ENCODE results near the gene AURKAIP1.

Gene AURKAIP1

DNA sequence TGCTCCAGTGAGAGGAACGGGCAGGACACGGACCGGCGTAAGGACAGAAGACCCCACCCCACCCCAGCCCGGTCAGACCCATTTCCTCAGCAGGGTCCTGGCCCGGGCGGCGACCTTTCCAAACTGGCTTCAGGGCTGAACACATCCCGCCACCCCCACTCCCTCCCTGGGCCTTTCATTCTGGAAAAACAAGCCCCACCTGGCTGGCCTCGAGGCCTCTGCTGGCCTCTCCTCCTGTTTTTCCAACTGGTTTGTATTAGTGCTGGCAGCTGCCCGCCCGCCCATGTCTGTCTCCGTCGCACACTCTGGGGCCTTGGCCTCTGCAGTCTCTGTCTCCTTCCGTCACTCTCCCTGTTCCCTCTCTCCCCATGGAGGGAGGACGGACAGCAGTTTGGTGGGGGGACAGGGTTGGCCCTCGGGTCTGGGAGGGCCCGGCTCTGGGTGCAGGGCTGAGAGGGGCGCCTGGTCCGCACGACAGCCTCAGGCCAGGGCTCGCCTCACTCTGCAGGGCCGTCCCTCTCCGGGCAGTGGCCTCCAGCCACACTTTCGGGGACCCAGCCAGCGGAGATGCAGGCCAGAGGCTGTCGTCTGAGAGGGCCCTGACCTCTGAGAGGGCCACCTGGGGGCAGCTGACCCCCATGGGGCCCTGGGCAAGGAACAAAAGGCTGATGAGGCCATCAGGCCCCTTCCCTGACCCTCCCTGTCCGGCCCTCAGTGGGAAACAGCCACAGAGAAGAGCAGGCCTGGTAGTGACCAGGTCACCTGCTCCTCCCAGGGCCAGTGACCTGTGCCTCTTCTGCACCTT, 15.1 kb downstream of the AURKAIP1 start:
- no peak for DNase-seq

DNA sequence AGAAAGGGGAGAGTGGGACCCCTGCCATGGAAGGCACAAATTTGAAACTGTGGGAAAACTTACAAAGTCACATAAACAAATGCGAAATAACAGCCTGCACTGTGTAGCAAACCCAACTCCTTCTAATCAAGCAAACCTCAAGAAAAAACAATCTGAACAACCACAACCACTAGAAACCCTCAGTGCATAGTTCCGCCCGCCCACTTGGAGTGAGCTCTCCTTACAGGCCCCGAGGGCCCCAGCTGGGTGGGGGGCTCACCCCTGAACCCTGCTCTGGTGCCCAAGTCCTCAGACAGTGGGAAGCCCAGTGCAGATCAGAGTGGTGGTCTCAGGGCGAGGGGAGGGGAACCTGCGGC, 15.7 kb downstream of the AURKAIP1 start:
- DNase-seq, result no peak

DNA sequence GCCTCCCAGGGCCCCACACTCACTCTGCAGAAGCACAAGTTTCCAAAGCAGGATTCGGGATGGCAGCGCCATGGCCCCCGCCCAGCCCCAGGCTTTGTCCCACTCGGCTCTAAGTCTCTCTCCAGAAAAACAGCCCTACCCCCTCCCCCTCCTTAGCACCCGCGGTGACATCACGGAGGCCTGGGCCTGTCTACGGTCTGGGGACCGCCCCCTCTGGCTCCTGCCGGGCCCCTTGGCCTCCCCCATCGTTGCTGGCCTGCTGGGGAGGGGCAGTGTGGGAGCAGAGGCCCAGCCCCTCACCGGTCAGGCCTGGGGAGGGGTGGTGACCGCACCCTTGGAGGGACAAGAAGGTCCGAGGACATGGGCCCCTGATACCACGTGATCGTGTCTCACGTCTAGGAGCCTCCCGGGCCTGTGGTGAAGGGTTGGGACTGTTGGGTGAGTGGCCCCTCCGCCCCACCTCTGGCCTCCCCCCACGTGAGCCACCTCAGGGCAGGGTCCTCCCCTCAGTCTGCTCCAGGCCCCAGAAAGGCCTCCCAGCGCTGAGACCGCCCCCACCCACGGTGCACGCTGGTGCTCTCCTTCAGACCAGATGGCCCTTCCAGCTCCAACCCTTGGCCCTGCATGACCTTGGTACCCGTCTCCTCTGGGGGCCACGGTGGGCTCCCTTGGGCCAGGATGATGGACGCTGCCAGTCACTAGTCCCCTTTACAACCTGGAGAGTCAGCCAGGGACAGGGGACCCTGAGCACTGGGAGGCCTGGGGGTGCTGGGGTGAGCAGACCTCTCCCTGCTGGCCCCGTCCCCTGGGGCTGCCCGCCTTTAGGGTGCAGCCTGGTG, 16.4 kb downstream of the AURKAIP1 start, which contains the start of gene MXRA8:
Gene MXRA8 (minus strand): TSS at position 123 of the 839 bp plus-strand sequence. CDS start 51 bp downstream, at position 72.
- no peak for DNase-seq

DNA sequence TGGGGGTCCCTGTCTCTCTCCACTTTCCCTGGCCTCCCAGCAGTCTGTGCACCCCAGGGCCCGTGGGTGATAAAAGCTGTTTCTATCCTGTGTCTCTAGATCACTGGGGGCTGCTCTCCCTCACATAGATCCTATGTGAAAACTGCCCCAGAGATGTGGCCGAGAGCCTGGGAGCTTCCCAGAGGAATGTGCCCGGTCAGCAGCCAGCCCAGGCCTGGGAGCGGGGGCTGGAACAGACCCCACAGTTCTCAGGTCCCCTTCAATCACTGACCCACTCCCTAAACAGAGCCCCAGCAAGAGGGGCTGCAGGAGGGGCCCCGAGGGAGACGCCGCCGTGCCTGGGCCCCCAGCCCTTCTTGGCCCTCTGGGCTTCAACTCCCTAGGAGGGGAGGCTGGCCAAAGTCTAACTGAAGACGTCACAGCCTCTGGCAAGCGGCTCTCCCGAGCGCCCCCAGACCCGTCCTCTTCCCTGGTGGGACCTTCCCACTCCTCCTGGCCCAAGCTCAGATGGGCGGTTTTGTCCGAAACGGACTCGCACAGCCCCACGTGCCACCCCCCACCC, 17.1 kb downstream of the AURKAIP1 start:
- no peak for DNase-seq

DNA sequence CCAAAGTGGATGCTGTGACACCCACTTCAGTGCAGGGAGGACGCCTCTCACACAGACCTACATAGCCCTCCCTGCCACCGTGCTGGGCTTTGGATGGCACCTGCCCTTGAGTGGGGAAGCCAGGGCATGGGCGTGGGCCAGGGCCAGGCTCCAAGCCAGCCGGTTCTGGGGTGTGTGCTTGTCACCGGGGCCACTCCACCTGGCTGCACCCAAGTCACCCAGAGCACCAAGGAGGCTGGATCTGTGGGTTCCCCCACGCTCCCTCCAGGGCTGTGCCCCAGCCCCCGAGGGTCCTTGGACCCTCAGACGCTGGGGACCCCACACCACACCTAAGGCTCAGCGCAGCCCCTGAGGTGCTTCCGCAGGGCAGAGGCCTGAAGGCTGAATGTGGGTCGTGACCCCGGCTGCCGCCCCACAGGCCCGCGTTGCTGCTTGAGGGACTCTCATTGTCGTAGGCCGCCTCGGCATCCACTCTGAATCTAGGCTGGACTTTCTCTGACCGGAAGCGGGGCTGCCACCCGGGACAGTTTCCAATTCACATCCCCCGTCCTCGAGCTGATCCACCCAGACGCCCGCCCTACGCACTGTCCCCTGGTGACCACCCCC, 18.1 kb downstream of the AURKAIP1 start:
- DNase-seq, result no peak

DNA sequence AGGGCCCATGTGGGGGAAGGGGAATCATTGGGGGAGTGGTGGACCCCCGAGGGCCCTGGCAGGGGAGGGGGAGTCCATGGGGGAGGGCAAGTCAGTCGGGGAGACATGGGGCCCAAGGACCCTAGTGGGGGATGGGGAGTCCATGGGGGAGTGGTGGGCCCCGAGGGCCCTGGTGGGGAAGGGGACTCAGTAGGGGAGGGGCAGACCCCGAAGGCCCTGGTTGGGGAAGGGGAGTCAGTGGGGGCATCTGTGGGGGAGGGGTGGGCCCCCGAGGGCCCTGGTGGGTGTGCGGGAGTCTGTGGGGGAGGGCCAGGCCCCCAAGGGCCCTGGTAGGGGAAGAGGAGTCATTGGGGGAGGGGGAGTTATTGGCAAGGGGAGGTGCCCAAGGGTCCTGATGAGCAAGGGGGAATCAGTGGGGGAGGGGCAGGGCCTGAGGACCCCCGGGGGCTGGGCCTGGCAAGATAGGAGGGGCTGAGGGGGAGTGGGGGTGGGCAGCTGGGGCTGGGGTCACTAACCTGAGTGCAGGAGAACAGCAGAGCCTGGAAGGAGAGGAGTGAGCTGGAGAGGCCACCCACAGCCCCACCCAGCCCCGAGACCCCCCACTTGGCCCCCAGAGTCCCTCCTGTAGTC, 18.7 kb downstream of the AURKAIP1 start:
- no peak for DNase-seq

DNA sequence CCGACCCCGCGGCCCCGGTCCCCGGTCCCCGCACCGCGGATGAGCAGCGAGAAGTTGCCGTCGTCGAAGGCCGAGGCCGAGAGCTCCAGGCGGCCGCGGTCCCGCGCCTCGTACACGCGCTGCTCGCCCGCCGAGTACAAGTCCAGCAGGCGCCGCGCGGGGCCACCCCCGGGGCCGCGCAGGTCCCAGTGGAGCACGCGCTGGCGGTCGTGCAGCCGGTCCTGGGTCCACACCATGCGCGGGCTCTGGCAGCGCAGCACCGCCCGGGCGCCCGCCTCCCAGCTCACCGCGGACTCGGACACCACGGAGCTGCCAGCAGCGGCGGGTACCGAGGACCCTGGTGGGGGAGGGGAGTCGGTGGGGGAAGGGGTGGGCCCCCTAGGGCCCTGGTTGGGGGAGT, 19.6 kb downstream of the AURKAIP1 start:
- DNase-seq, result no peak

DNA sequence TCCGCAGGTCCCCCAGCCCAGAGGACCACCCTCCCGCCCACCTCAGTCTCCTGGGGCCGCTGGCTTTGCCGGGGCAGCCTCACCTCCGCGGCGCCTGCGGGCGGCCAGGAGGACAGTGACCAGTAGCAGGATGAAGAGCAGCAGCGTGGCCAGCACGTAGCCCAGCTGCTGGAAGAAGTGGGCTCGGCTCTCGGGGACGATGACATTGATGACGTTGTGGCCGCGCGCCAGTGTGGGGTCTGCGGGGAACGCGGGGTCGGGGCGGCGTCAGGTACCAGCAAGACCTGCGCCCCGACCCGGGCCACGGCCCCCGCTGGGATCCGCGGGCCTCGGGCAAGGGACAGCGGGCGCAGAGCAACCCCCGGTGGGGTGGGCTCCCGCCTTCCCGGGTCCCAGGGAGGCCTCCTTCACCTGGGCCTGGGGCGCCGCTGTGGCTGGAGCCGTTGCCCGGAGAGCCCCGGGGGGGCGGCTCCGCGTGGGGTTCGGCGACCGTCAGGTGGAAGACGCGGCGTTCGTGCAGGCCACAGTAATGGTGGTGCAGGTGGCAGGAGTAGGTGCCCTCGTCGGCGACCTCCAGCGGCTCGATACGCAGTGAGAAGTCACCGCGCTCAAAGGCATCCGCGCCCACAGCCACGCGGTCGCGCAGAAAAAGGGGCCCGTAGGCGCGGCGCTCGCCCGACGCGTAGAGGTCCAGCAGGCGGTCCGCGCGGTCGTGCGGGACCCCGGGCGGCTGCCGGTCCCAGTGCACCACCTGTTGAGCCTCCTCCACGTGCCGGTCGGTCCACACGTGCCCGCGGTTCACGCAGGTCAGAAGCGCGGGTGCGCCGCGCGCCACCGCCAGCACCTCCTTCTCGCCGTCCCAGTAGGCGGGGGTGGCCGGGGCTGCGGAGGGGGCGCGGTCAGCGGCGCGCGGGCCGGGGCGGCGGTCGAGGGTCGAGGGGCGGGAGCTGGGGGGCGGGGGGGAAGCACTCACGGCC, 20.4 kb downstream of the AURKAIP1 start:
- peak; percentile 37 for DNase-seq

DNA sequence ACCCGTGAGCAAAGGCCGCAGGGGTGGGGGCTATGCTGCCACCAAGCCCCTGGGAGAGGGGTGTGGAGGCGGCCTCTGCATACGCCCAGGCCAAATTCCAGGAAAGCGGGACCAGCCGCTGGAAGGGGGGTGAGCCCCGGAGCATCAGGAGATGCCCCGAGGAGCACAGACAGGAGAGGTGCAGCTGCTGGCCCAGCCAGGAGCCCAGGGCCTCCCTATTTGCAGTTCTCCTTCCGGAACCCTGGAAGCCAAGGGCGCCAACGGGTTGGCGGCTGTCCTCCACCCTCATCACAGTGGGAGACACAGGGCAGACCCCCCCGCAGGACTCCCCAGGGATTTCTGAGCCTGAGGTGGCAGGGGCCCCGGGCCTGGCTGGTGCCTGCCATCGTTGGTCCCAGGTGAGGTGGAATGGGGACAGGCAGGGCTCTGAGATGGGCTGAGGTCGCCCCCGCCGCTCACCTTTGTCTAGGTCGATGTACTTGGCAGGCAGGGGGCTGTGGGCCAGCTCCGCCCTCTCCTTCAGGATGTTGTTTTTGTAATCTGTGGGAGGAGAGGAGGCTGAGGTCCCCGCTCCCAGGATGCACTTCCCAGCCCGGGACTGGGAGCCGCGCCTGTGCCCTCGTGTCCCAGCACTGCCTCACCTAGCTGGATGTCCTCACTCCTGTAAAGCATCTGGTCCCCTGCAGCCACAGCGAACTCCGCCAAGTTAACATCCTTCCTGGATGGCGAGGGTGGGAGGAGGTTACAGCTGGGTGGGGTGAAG, 21.4 kb downstream of the AURKAIP1 start:
- DNase-seq, result no peak

DNA sequence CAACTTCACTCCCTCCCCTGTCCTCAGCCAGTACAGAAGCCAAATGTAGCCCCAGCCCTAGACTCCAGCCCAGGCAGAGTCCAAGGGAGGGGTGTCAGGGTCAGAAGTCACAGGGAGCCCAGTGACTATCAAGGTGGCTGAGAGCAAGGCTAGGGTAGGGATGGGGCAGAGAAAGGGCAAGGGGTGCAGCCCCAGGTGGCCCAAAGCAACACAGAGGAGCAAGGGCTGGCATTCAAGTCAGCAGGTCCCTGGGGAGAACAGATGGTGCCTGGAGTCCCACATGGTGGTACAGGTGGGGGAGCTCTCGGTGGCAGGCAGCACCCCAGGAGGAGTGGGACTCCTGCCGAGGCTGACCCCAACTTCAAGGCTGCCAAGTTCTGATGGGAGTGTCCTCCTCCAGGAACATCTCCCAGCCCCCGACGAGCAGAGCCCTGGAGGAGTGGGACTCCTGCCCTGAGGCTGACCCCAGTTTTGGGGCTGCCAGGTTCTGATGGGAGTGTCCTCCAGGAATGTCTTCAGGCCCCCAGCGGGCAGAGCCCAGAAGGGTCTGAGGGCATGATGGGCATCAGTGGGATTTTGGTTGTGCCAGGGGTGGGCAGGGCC, 22.1 kb downstream of the AURKAIP1 start:
- DNase-seq, result no peak

DNA sequence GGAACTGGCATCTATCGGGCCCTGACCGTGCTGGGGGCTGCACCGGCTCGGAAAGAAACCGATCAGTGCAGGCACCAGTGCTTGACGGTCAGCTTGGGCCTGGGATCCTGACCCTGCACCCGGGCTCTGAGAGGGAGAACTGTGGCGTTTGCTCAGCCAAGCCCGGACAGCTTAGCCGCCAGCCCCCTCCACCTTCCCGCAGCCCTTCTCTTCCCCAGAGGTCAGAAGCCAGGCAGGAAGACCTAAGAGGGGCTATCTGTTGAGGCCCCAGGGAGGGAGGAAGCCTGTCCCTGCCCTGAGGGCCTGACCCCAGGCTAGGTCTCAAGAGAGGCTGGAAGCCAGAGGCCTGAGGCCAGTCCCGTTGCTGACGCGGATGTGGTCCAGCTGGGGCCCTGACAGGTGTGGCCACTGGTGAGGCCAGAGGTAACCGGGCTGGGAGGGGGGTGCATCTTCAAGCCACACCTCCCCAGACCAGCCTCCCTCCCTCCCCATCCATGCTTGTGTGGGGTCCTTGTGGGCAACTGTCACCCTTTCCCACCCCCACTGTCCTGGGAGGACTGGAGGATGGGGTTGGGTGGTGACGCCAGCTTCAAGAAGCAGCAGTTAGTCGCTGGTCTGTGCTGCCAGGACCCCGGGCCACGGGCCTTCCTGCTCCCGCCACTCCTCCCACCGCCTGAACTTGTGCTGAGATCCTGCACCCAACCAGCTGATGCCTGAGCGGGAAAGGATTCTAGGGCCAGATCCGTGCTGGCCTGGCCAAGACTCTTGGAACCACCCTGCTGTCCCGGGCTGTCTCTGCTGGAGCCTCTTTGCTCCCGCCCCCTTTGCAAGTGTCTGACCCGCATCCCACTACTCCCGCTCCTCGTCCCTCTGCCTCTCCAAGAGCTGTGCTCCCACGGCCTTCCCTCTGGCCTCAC, 23.2 kb downstream of the AURKAIP1 start:
- DNase-seq, result no peak

DNA sequence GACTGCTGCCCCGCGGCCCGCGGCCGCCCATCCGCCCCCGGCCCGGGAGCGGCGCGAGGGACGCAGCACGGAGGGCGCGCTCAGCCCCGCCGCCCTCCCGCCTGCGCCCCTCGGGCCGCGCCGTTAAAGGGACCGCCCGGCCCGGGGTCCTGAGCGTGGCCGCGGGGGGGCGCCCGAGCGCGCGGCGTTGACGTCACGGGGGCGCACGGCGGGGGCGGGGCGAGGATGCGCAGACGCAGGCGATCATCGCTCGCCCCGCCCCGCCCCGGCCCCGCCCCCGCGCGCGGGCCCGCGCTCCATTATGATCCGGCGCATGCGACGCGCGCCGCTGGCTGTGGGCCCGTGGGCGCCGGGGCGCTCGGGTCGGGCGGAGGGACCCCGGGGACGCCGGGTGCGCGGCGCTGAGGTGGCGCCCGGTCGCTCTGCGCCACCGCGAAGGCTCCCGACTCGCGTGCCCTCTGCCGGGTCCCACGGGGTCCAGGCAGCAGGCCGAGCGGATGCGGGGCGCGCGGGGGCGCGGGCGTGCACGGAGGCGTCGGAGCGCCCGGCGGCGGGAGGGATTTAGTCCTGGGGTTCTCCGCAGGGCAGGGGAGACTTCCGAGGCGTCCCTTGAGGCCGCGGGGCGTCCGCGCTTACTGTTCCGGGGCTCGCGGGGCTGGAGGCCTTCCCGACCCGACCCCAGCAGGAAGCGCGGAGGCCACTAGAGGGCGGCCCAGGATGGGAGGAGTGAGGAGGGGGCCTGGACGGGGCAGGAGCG, 25.6 kb downstream of the AURKAIP1 start, which contains the start of gene DVL1:
Gene DVL1 (minus strand): TSS at position 163 of the 757 bp plus-strand sequence. CDS start 353 bp downstream, outside the sequence.
- peak; percentile 74 for DNase-seq

DNA sequence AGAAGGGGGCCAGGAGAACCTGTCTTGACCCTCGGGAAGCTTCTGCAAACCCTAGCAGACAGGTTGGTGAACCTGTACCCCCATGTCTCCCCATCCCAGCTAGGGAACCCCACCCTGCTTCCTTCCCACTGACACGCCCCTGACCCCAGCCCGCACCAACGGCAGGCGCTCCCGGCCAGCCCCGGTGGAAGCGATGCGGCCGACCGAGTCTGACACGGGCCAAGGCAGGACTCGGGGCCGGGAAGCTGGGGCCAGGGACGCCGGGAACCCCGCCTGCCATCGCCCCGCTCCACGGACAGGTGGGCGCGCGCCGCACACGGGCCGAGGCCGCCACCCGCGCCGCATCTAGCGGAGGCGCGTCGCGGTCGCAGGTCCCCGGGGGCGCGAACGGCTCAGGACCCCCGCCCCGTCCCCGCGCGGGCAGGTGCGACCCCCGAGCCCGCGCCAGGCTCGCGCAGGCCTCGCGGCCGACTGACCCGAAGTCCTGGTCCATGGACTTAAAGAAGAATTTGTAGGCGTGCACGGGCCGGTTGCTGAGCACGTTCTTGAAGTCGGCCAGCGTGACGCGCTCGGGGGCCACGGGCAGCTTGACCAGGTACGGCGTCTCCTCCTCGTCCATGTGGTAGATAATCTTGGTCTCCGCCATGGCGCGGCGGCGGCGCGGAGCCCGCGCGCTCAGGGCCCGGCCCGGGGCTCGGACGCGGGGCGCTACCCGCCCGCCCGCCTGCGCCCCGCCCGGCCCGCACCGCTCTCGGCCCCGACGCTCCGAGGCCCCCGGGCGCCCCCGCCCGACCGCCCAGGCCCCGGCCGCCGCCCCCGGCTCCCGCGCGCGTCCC, 26.4 kb downstream of the AURKAIP1 start:
- no peak for DNase-seq

DNA sequence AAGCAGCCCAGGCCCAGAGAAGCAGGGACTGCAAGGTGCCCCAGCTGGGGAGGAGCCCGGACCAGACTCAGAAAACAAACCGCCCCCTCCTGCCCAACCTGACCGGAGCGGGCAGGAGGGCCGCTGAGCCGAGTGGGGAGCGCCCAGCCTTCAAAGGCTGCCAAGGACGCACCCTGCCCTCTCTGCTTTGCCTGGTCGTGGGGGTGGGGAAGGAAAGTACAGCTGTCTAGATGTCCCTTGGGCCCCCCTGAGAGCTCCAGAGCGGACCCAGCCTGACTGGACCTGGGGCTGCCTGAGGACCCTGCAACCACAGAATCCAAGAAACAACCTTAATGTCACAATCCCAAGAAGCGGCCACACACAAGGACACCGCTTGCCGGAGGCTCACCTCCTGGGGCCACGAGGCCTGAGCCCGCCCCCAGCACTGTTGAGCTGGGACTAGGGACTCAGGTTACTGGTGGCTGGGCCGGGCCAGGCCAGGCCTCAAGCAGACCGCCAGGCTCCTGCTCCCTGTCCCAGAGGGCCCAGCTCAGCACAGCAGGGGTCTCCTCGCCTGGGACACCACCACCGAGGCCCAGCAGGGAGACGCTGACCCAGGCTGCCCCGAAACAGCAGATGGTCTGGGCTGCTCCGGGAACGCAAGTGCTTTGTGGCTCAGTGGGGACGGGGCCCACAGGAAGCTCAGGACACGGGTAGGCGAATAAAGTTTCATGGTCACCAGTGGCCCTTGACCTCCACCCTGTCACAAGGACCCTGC, 27.2 kb downstream of the AURKAIP1 start:
- no peak for DNase-seq

DNA sequence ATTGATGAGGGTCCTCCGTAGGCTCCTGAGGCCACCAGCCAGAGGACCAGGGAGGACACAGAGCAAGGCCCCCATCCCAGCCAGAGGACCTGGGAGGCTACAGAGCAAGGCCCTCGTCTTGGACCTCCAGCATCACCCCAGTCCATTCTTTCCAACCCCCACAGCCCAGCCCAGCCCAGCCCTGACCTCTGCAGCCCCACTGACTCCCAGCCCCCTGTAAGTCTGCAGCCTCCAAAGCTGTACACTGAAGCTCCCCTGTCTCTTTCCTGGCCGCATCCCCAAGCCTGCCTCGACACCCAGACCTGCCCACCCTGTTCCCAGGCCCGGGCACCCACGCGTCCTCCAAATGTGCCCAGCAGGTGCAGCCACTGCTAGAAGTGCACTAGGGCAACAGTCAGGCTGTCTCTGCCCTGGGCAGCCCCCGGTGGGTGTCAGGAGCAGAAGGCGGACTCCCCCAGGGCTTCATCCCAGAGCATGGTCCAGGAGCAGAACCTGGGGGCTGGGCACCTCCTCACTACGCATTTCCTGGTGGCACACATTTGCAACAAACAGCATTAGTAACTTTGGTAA, 27.9 kb downstream of the AURKAIP1 start:
- no peak for DNase-seq

DNA sequence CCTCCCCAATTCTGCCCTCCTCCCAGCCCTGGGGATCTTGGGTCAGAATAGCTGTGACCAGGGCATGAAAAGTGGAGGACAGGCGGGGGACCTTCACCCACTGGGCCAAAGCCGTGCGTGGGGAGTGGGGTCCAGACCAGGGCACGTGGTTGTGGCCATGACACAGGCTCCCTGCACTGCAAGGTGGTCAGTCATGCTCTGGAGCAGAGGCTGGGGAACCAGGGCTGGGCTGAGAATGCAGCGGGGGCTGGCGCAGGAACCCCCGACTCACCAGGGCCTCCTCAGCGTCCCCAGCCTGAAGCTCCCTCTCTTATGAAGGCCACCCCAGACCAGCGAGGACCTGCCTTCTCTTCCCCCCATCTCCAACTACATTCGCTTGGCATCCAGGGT, 28.5 kb downstream of the AURKAIP1 start:
- DNase-seq, result no peak
